GM23248 (cell line): ENCODE data around the gene ADAM8.

Source experiments
- EZH2 ChIP-seq: fragments of 200-600 bp; sonication (generic); IDR thresholded peaks from 2 replicates; pipeline ENCODE4 v1.6.1; 2018; ENCODE audit warnings: antibody characterized with exemption, mild to moderate bottlenecking; ENCODE audit not compliant: insufficient read depth, poor library complexity, severe bottlenecking
- EZH2phosphoT487 ChIP-seq: fragments of 200-600 bp; sonication (generic); IDR thresholded peaks from 2 replicates; pipeline ENCODE4 v1.6.1; 2018; ENCODE audit warnings: antibody characterized with exemption, moderate library complexity, mild to moderate bottlenecking, low read depth; ENCODE audit not compliant: insufficient read depth

GRCh38 chr10:133303206-133303605 is 26.5 kb upstream of the ADAM8 start:
- TF ChIP-seq EZH2 (no peak), EZH2phosphoT487 (no peak)
